Trophoblast cell (in vitro differentiated cells and primary cell): ENCODE results near the gene CCDC177.
"Not testable (repeated sequence)": the region's sequence is repeated elsewhere in the genome, so short reads cannot be mapped to it uniquely, and the experiment has no call there.

Experiments used
- DNase-seq, 2 donors: peaks; one replicate each; pipeline ENCODE4 v3.0.0-alpha.2; 2016
- H2AFZ ChIP-seq: 2 replicates; pipeline ENCODE4 v1.6.1; 2013; ENCODE audit warnings: low read length, moderate library complexity, mild to moderate bottlenecking; ENCODE audit not compliant: insufficient read depth, poor library complexity
- H2AK5ac ChIP-seq: 2 replicates; pipeline ENCODE4 v1.6.1; 2013; ENCODE audit warnings: mild to moderate bottlenecking, low read length
- H2BK120ac ChIP-seq: 2 replicates; pipeline ENCODE4 v1.6.1; 2013; ENCODE audit warnings: low read length, mild to moderate bottlenecking, moderate library complexity; ENCODE audit not compliant: insufficient read depth, poor library complexity
- H2BK12ac ChIP-seq: 2 replicates; pipeline ENCODE4 v1.6.1; 2013; ENCODE audit warnings: mild to moderate bottlenecking, low read length, moderate library complexity
- H2BK5ac ChIP-seq: 2 replicates; pipeline ENCODE4 v1.6.1; 2013; ENCODE audit warnings: low read length, low read depth, moderate library complexity, mild to moderate bottlenecking; ENCODE audit not compliant: poor library complexity
- H3K14ac ChIP-seq: 2 replicates; pipeline ENCODE4 v1.6.1; 2013; ENCODE audit warnings: mild to moderate bottlenecking, low read length
- H3K18ac ChIP-seq: 2 replicates; pipeline ENCODE4 v1.6.1; 2013; ENCODE audit warnings: mild to moderate bottlenecking, low read length
- H3K23ac ChIP-seq: 2 replicates; pipeline ENCODE4 v1.6.1; 2013; ENCODE audit warnings: low read length
- H3K27ac ChIP-seq: 2 replicates; pipeline ENCODE4 v1.5.1; 2013; ENCODE audit warnings: low read depth, mild to moderate bottlenecking, inconsistent platforms, low read length, moderate library complexity
- H3K27me3 ChIP-seq: 2 replicates; pipeline ENCODE4 v1.6.1; 2013; ENCODE audit warnings: inconsistent platforms, mild to moderate bottlenecking, low read length, moderate library complexity; ENCODE audit not compliant: insufficient read depth
- H3K36me3 ChIP-seq, 2 experiments: 1 replicate in 1 of 2; 2 replicates in 1 of 2; pipeline ENCODE4 v1.6.1; 2013; ENCODE audit warnings: low read length in 2 of 2, mild to moderate bottlenecking in 2 of 2, moderate library complexity in 1 of 2; ENCODE audit not compliant: insufficient read depth in 2 of 2, control insufficient read depth in 1 of 2
- H3K4ac ChIP-seq: 2 replicates; pipeline ENCODE4 v1.6.1; 2013; ENCODE audit warnings: low read depth, mild to moderate bottlenecking, low read length, moderate library complexity
- H3K4me1 ChIP-seq, 2 experiments: 1 replicate in 1 of 2; 2 replicates in 1 of 2; pipeline ENCODE4 v1.6.1; 2013; ENCODE audit warnings: low read length in 2 of 2, mild to moderate bottlenecking in 2 of 2, moderate library complexity in 1 of 2; ENCODE audit not compliant: insufficient read depth in 2 of 2, control insufficient read depth in 1 of 2
- H3K4me2 ChIP-seq: 2 replicates; pipeline ENCODE4 v1.6.1; 2013; ENCODE audit warnings: inconsistent platforms, mild to moderate bottlenecking, low read length, moderate library complexity
- H3K4me3 ChIP-seq: 2 replicates; pipeline ENCODE4 v1.5.1; 2013; ENCODE audit warnings: mild to moderate bottlenecking, low read depth, low read length, inconsistent platforms
- H3K79me1 ChIP-seq: one replicate; pipeline ENCODE4 v1.6.1; 2013; ENCODE audit warnings: low read length
- H3K79me2 ChIP-seq: 2 replicates; pipeline ENCODE4 v1.6.1; 2013; ENCODE audit warnings: low read length, mild to moderate bottlenecking; ENCODE audit not compliant: control insufficient read depth, insufficient read depth, poor library complexity
- H3K9ac ChIP-seq: 2 replicates; pipeline ENCODE4 v1.6.1; 2013; ENCODE audit warnings: mild to moderate bottlenecking, low read length
- H3K9me3 ChIP-seq: 2 replicates; pipeline ENCODE4 v1.6.1; 2013; ENCODE audit warnings: low read depth, mild to moderate bottlenecking, control low read depth, inconsistent platforms, low read length; ENCODE audit not compliant: insufficient read depth
- H4K12ac ChIP-seq: 2 replicates; pipeline ENCODE4 v1.6.1; 2013; ENCODE audit warnings: low read depth, mild to moderate bottlenecking, low read length, moderate library complexity
- H4K8ac ChIP-seq: 2 replicates; pipeline ENCODE4 v1.6.1; 2013; ENCODE audit warnings: low read depth, mild to moderate bottlenecking, low read length, moderate library complexity
- H4K91ac ChIP-seq: one replicate; pipeline ENCODE4 v1.6.1; 2013; ENCODE audit warnings: low read depth, mild to moderate bottlenecking, low read length, moderate library complexity
- WGBS: extraction: QIAGEN DNeasy Blood & Tissue Kit; methylation state at CpG from one replicate; pipeline ENCODE4 v1.1.7; 2013; ENCODE audit warnings: missing lambda C conversion rate; ENCODE audit not compliant: insufficient read length, insufficient coverage; ENCODE audit errors: extremely low coverage; 5-methylcytosine and 5-hydroxymethylcytosine counted together

Gene CCDC177

DNA sequence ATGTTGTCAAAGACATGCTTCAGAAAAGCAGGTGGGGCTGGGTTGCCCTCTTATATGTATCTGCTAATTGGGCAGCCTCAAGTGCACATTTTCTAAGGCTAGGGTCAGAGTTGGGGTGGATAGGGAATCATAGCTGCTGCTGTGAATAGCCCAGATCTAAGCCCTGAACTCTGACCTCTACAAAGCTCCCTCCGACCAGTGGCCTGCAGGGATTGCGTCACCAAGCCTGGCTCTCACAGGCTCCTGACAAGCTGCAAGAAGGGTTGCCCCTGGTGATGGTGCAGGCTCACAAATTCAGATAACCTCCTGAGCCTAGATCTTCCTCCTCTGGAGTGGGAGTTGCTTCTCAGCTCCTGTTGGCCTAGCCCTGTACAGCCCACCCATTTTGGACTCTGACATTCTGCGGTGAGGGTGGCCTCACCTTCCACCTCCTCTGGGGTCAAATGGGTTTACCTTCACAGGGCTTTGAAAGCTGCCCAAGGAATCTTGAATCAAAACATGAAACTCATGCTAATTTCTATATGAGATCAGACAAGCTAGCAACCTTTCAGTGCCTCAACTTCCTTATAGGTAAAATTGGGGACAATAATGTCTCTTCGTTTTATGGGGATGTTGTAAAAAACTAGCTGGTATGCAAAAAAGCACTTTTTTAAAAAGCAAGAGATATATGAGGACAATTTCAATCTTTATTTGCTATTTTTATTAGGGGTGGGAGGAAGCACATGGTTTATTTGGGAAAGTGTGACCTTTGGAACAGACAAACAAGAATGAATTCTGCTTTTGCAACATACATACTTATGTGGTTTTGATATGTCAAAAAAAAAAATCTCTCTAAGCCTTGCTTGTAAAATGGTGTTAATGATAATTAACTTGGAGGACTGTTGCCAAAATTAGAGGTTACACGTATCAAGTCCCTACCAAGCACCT is 31.9 kb upstream of the CCDC177 start:
- no peaks in the 10 kb centered on the region for H3K36me3 ChIP-seq
- H3K79me1 ChIP-seq, result peaks cover 3% of the 10 kb centered on the region
- H2AFZ ChIP-seq, result no peak overlapping the region
- no peak overlapping the region for H3K18ac ChIP-seq
- H3K4me3 ChIP-seq, result no peak overlapping the region
- no peak overlapping the region for H3K14ac ChIP-seq
- H3K4me2 ChIP-seq, result no peak overlapping the region
- no peak overlapping the region for H4K91ac ChIP-seq
- no peak overlapping the region for H3K27ac ChIP-seq
- no CpG with 5 or more reads among the region's 5 CpGs for WGBS
- H2BK120ac ChIP-seq, result no peak overlapping the region
- no peak overlapping the region for H2AK5ac ChIP-seq
- peak in 1 of 2 donors; percentile 12 for DNase-seq
- H3K23ac ChIP-seq, result no peak overlapping the region
- H3K4me1 ChIP-seq, result peaks cover 4 to 9% of the 10 kb centered on the region in 2 experiments
- H3K4ac ChIP-seq, result no peak overlapping the region
- H3K79me2 ChIP-seq, result no peaks in the 10 kb centered on the region
- H4K8ac ChIP-seq, result no peak overlapping the region
- no peak overlapping the region for H2BK5ac ChIP-seq
- no peak overlapping the region for H3K9ac ChIP-seq
- no peaks in the 10 kb centered on the region for H3K27me3 ChIP-seq
- no peaks in the 10 kb centered on the region for H3K9me3 ChIP-seq
- no peak overlapping the region for H4K12ac ChIP-seq
- H2BK12ac ChIP-seq, result no peak overlapping the region

DNA sequence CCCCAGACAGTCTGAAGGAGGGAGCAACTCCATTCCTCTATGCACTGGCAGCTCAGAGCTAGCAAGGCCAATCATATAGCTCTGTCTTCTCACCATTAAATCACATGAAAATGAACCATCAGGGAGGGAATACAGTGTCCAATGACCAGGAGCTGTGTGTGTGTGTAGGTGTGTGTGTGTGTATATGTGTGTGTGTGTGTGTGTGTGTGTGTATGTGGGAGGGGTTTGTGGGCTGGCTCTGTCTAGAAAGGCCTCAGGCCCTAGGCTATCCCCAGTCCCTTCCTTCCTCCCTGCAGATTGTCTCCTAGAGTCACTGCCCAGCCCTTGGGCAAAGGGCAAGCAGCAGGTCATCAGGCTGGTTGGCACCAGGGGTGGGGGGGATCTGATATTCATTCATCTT is 31.1 kb upstream of the CCDC177 start:
- no peak overlapping the region for H4K12ac ChIP-seq
- H3K27ac ChIP-seq, result no peak overlapping the region
- no peaks in the 10 kb centered on the region for H3K79me1 ChIP-seq
- no peak overlapping the region for H3K18ac ChIP-seq
- no peak overlapping the region for H3K4ac ChIP-seq
- H3K4me3 ChIP-seq, result no peak overlapping the region
- no peaks in the 10 kb centered on the region for H3K9me3 ChIP-seq
- no peaks in the 10 kb centered on the region for H3K27me3 ChIP-seq
- no peak overlapping the region for H4K91ac ChIP-seq
- H2BK5ac ChIP-seq, result no peak overlapping the region
- H3K4me1 ChIP-seq, result peaks cover 4 to 9% of the 10 kb centered on the region in 2 experiments
- H3K79me2 ChIP-seq, result no peaks in the 10 kb centered on the region
- H3K14ac ChIP-seq, result no peak overlapping the region
- H3K23ac ChIP-seq, result no peak overlapping the region
- H2BK12ac ChIP-seq, result no peak overlapping the region
- no peak overlapping the region for H2AFZ ChIP-seq
- H2AK5ac ChIP-seq, result no peak overlapping the region
- H3K36me3 ChIP-seq, result no peaks in the 10 kb centered on the region
- H2BK120ac ChIP-seq, result no peak overlapping the region
- H3K4me2 ChIP-seq, result no peak overlapping the region
- DNase-seq, result no peak
- no peak overlapping the region for H3K9ac ChIP-seq
- H4K8ac ChIP-seq, result no peak overlapping the region

GRCh38 chr14:69600304-69600891 is 25.7 kb upstream of the CCDC177 start:
- Histone ChIP-seq H3K27me3 (no peaks in the 10 kb centered on the region), H4K91ac (no peak overlapping the region), H2AFZ (no peak overlapping the region), H3K4me3 (no peak overlapping the region), H3K23ac (no peak overlapping the region), H3K4ac (no peak overlapping the region), H3K14ac (no peak overlapping the region), H3K4me1 (no peaks in the 10 kb centered on the region), H2BK12ac (no peak overlapping the region), H3K9ac (no peak overlapping the region), H3K4me2 (no peak overlapping the region), H3K36me3 (no peaks in the 10 kb centered on the region), H2AK5ac (no peak overlapping the region), H3K79me1 (no peaks in the 10 kb centered on the region), H4K12ac (no peak overlapping the region), H4K8ac (no peak overlapping the region), H3K79me2 (no peaks in the 10 kb centered on the region), H3K18ac (no peak overlapping the region), H2BK5ac (no peak overlapping the region), H3K27ac (no peak overlapping the region), H3K9me3 (no peaks in the 10 kb centered on the region), H2BK120ac (no peak overlapping the region)
- WGBS, result no CpG with 5 or more reads among the region's 3 CpGs
- DNase-seq, result no peak

GRCh38 chr14:69599431-69599830 is 24.8 kb upstream of the CCDC177 start:
- H3K27ac ChIP-seq, H2AK5ac ChIP-seq, H3K79me1 ChIP-seq, H2AFZ ChIP-seq, H3K4me3 ChIP-seq, H3K9ac ChIP-seq, H2BK120ac ChIP-seq, H4K12ac ChIP-seq, H2BK12ac ChIP-seq, H3K14ac ChIP-seq, H3K23ac ChIP-seq, H4K8ac ChIP-seq, H2BK5ac ChIP-seq, H3K9me3 ChIP-seq, DNase-seq, H3K4ac ChIP-seq, H3K36me3 ChIP-seq, H3K4me1 ChIP-seq, H3K4me2 ChIP-seq, H3K27me3 ChIP-seq, H4K91ac ChIP-seq, H3K79me2 ChIP-seq, H3K18ac ChIP-seq: not testable (repeated sequence)
- WGBS, result no CpG with 5 or more reads among the region's 5 CpGs
